Hypothalamus (tissue), 51 donors: ENCODE data around the gene ABTB2.
"Not testable (repeated sequence)": the region's sequence is repeated elsewhere in the genome, so short reads cannot be mapped to it uniquely, and the experiment has no call there.

Experiments
- DNase-seq, 51 donors: peaks; one replicate each; lab custom pipeline; 2025; lab: John Stamatoyannopoulos, UW

The ABTB2 gene

GRCh38 chr11:34180814-34181165, 177.0 kb downstream of the ABTB2 start:
- not testable (repeated sequence) for DNase-seq

- DNase-seq: peak in 2 of 51 donors; percentile 18 to 20
Measured at GRCh38 chr11:34180040-34180813, 177.6 kb downstream of the ABTB2 start.

- DNase-seq: no peak
Measured at GRCh38 chr11:34179026-34179675, 178.7 kb downstream of the ABTB2 start.

GRCh38 chr11:34178209-34178821, 179.5 kb downstream of the ABTB2 start:
- peak in 3 of 51 donors; percentile 7 to 35 (median 22) for DNase-seq

- peak in 3 of 51 donors; percentile 20 to 26 (median 20) for DNase-seq
Measured at GRCh38 chr11:34176751-34177209, 181.0 kb downstream of the ABTB2 start.

- peak in 1 of 51 donors; percentile 14 for DNase-seq
Measured at GRCh38 chr11:34175284-34176019, 182.4 kb downstream of the ABTB2 start.

GRCh38 chr11:34174412-34175041, 183.3 kb downstream of the ABTB2 start:
- DNase-seq: peak in 50 of 51 donors; percentile 8 to 88 (median 62)

GRCh38 chr11:34173050-34173449, 184.8 kb downstream of the ABTB2 start:
- no peak for DNase-seq

- DNase-seq: no peak
Measured at GRCh38 chr11:34169686-34170085, 188.1 kb downstream of the ABTB2 start.

- no peak for DNase-seq
Measured at GRCh38 chr11:34168642-34169420, 189.0 kb downstream of the ABTB2 start.

- no peak for DNase-seq
Measured at GRCh38 chr11:34167961-34168360, 189.8 kb downstream of the ABTB2 start.

GRCh38 chr11:34166806-34167740, 190.7 kb downstream of the ABTB2 start:
- DNase-seq: no peak

GRCh38 chr11:34165786-34166555, 191.8 kb downstream of the ABTB2 start:
- DNase-seq: peak in 8 of 51 donors; percentile 7 to 53 (median 18)

GRCh38 chr11:34165121-34165520, 192.7 kb downstream of the ABTB2 start:
- no peak for DNase-seq

GRCh38 chr11:34162856-34163255, 195.0 kb downstream of the ABTB2 start:
- DNase-seq: no peak

GRCh38 chr11:34162493-34162820, 195.4 kb downstream of the ABTB2 start:
- DNase-seq: no peak

- DNase-seq: no peak
Measured at GRCh38 chr11:34161812-34162492, 195.9 kb downstream of the ABTB2 start.
